GM18505 (cell line): ENCODE measurements around the gene RIPK3.

Experiments used
- ATAC-seq: cut with Tn5 transposase; IDR thresholded peaks from one replicate; pipeline ENCODE4 v1.9.1; 2021; ENCODE audit not compliant: unreplicated experiment
- POLR2A ChIP-seq: IDR thresholded peaks from 4 replicates; pipeline ENCODE4 v1.6.1; 2011; ENCODE audit warnings: borderline replicate concordance; ENCODE audit not compliant: insufficient read depth, insufficient read length; ENCODE audit errors: extremely low read depth

RIPK3 gene

GRCh38 chr14:24286996-24287395 is 52.8 kb downstream of the RIPK3 start:
- ATAC-seq: no peak

More at GRCh38 chr14:24286996-24287395, 52.8 kb downstream of the RIPK3 start:
- TF ChIP-seq POLR2A: no peak
